Measurements from ENCODE around the gene CELF2. TPM values are rescaled to one million over a fixed set of nuclear protein-coding genes. Genes with fewer than 3 reads are reported as not detected.

CELF2 gene
- polyA plus RNA-seq, 1 donor from 2014 or later = 55.5 TPM

- peak overlapping the region; percentile 62 for H3K4me3 ChIP-seq (ENCODE audit: low read length)
- no peak overlapping the region for H3K27ac ChIP-seq (ENCODE audit: low read length)
- peak overlapping the region; percentile 4 for H3K4me2 ChIP-seq (ENCODE audit: low read length)
- H3F3A ChIP-seq (ENCODE audit: insufficient read depth, low read length, poor library complexity, severe bottlenecking) = no peaks in the 10 kb centered on the region
- no peak overlapping the region for H3K9ac ChIP-seq (ENCODE audit: low read length)
- no peak overlapping the region for H2AFZ ChIP-seq (ENCODE audit: low read depth, low read length)
- H3K27me3 ChIP-seq (ENCODE audit: insufficient read depth, low read depth, low read length) = no peaks in the 10 kb centered on the region
- peaks cover 12% of the 10 kb centered on the region for H3K79me2 ChIP-seq (replicated peaks; ENCODE audit: insufficient read depth, low read length)
- no peaks in the 10 kb centered on the region for H3K9me3 ChIP-seq (ENCODE audit: low read length)
- no peaks in the 10 kb centered on the region for H3K36me3 ChIP-seq (ENCODE audit: insufficient read depth, low read length)
- H3K9me2 ChIP-seq (ENCODE audit: insufficient read depth, low read length) = no peaks in the 10 kb centered on the region
- TF ChIP-seq, protein P1, sequence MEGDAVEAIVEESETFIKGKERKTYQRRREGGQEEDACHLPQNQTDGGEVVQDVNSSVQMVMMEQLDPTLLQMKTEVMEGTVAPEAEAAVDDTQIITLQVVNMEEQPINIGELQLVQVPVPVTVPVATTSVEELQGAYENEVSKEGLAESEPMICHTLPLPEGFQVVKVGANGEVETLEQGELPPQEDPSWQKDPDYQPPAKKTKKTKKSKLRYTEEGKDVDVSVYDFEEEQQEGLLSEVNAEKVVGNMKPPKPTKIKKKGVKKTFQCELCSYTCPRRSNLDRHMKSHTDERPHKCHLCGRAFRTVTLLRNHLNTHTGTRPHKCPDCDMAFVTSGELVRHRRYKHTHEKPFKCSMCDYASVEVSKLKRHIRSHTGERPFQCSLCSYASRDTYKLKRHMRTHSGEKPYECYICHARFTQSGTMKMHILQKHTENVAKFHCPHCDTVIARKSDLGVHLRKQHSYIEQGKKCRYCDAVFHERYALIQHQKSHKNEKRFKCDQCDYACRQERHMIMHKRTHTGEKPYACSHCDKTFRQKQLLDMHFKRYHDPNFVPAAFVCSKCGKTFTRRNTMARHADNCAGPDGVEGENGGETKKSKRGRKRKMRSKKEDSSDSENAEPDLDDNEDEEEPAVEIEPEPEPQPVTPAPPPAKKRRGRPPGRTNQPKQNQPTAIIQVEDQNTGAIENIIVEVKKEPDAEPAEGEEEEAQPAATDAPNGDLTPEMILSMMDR (IDR thresholded peaks at IDR 0.05; ENCODE audit: poor library complexity, severe bottlenecking) = no peak
- TF ChIP-seq POLR2AphosphoS5 (IDR thresholded peaks at IDR 0.05) (no peak), SMC3 (conservative IDR thresholded peaks at IDR 0.05; ENCODE audit: poor library complexity) (no peak), TAF1 (IDR thresholded peaks at IDR 0.05; ENCODE audit: low read depth) (no peak), EZH2 (IDR thresholded peaks at IDR 0.05; ENCODE audit: borderline replicate concordance, insufficient read depth, low read length, poor library complexity, severe bottlenecking) (no peak), RAD21 (conservative IDR thresholded peaks at IDR 0.05) (no peak), MXI1 (conservative IDR thresholded peaks at IDR 0.05; ENCODE audit: poor library complexity, severe bottlenecking) (no peak), EP300 (conservative IDR thresholded peaks at IDR 0.05; ENCODE audit: poor library complexity, severe bottlenecking) (no peak)
- TF ChIP-seq, protein P2, sequence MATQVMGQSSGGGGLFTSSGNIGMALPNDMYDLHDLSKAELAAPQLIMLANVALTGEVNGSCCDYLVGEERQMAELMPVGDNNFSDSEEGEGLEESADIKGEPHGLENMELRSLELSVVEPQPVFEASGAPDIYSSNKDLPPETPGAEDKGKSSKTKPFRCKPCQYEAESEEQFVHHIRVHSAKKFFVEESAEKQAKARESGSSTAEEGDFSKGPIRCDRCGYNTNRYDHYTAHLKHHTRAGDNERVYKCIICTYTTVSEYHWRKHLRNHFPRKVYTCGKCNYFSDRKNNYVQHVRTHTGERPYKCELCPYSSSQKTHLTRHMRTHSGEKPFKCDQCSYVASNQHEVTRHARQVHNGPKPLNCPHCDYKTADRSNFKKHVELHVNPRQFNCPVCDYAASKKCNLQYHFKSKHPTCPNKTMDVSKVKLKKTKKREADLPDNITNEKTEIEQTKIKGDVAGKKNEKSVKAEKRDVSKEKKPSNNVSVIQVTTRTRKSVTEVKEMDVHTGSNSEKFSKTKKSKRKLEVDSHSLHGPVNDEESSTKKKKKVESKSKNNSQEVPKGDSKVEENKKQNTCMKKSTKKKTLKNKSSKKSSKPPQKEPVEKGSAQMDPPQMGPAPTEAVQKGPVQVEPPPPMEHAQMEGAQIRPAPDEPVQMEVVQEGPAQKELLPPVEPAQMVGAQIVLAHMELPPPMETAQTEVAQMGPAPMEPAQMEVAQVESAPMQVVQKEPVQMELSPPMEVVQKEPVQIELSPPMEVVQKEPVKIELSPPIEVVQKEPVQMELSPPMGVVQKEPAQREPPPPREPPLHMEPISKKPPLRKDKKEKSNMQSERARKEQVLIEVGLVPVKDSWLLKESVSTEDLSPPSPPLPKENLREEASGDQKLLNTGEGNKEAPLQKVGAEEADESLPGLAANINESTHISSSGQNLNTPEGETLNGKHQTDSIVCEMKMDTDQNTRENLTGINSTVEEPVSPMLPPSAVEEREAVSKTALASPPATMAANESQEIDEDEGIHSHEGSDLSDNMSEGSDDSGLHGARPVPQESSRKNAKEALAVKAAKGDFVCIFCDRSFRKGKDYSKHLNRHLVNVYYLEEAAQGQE (IDR thresholded peaks at IDR 0.05; ENCODE audit: borderline replicate concordance) = no peak
- H4K20me1 ChIP-seq (ENCODE audit: insufficient read depth) = no peaks in the 10 kb centered on the region
Observed at GRCh38 chr10:11007476-11008020, 10.1 kb upstream of the CELF2 start.

- H3K9me2 ChIP-seq (ENCODE audit: insufficient read depth, low read length) = no peaks in the 10 kb centered on the region
Observed at GRCh38 chr10:11009471-11010308, 8.0 kb upstream of the CELF2 start.

More at GRCh38 chr10:11009471-11010308, 8.0 kb upstream of the CELF2 start:
- H3K79me2 ChIP-seq (replicated peaks; ENCODE audit: insufficient read depth, low read length) = peaks cover 12% of the 10 kb centered on the region
- H3K9ac ChIP-seq (ENCODE audit: low read length) = no peak overlapping the region
- H3K9me3 ChIP-seq (ENCODE audit: low read length) = no peaks in the 10 kb centered on the region
- H3F3A ChIP-seq (ENCODE audit: insufficient read depth, low read length, poor library complexity, severe bottlenecking) = no peaks in the 10 kb centered on the region
- H4K20me1 ChIP-seq (ENCODE audit: insufficient read depth) = no peaks in the 10 kb centered on the region
- no peak for TF ChIP-seq RAD21 (conservative IDR thresholded peaks at IDR 0.05)
- TF ChIP-seq POLR2AphosphoS5 (IDR thresholded peaks at IDR 0.05) = no peak
- TF ChIP-seq EP300 (conservative IDR thresholded peaks at IDR 0.05; ENCODE audit: poor library complexity, severe bottlenecking) = no peak
- no peaks in the 10 kb centered on the region for H3K27me3 ChIP-seq (ENCODE audit: insufficient read depth, low read depth, low read length)
- H2AFZ ChIP-seq (ENCODE audit: low read depth, low read length) = no peak overlapping the region
- no peaks in the 10 kb centered on the region for H3K36me3 ChIP-seq (ENCODE audit: insufficient read depth, low read length)
- H3K4me2 ChIP-seq (ENCODE audit: low read length) = no peak overlapping the region
- H3K27ac ChIP-seq (ENCODE audit: low read length) = no peak overlapping the region
- no peak overlapping the region for H3K4me3 ChIP-seq (ENCODE audit: low read length)
